ENCODE data around the gene MVB12A. TPM values are rescaled to one million over a fixed set of nuclear protein-coding genes. Genes with fewer than 3 reads are reported as not detected.

Gene MVB12A
- total RNA-seq, 1 donor from 2014 or later, result 53.3 TPM

DNA sequence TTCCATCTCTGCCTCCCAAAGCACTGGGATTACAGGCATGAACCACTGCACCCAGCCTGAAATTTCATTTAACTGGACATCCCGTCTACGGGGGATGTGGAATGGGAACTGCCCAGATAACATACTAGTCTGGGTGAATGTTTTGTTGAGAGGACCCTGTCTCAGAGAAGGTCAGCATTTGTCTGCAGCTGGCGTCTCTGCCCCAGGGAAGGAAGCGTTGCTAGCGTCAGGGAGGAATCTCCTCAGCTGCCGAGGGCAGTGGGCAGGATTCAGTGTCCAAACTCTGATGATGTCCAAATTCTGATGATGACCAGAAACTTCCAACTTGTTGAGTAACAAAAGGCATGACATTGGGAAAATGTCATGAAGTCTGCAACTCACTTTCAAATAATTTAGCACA lies 37.8 kb downstream of the MVB12A start:
- intact Hi-C loops (cut with DNase I), result no loop called here
- H3K4me3 ChIP-seq, result no peak overlapping the region
- H3K36me3 ChIP-seq, result no peaks in the 10 kb centered on the region
- TF ChIP-seq, protein P1, sequence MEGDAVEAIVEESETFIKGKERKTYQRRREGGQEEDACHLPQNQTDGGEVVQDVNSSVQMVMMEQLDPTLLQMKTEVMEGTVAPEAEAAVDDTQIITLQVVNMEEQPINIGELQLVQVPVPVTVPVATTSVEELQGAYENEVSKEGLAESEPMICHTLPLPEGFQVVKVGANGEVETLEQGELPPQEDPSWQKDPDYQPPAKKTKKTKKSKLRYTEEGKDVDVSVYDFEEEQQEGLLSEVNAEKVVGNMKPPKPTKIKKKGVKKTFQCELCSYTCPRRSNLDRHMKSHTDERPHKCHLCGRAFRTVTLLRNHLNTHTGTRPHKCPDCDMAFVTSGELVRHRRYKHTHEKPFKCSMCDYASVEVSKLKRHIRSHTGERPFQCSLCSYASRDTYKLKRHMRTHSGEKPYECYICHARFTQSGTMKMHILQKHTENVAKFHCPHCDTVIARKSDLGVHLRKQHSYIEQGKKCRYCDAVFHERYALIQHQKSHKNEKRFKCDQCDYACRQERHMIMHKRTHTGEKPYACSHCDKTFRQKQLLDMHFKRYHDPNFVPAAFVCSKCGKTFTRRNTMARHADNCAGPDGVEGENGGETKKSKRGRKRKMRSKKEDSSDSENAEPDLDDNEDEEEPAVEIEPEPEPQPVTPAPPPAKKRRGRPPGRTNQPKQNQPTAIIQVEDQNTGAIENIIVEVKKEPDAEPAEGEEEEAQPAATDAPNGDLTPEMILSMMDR (IDR thresholded peaks at IDR 0.05), result no peak
- TF ChIP-seq POLR2A (IDR thresholded peaks at IDR 0.05), result no peak
- no peak for TF ChIP-seq POLR2AphosphoS5 (IDR thresholded peaks at IDR 0.05; ENCODE audit: insufficient read depth in 1 of 2, low read depth in 1 of 2)
- H3K9me3 ChIP-seq, result no peaks in the 10 kb centered on the region
- no peak overlapping the region for H3K27ac ChIP-seq
- H3K4me1 ChIP-seq, result peaks cover 13% of the 10 kb centered on the region
- DNase-seq (ENCODE audit: extremely low spot score in 2 of 2), result no peak
- H3K27me3 ChIP-seq, result peaks cover 9% of the 10 kb centered on the region

DNA sequence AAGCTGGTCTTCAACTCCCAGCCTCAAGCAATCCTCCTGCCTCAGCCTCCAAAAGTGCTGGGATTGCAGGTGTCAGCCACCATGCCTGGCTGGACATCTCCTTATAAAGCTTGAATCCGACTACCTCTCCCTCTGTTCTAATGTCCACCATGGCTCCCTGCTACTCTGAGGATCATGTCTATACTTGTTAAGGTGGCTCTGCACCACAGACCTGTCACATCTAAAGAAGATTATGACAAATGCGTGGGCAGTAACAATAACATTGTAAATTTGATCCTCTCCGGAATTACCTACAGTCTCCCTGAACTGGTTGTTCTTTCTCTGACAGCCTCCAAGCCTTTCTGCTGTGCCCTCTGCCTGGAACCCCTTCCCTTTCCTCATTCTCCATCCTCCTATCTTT lies 39.1 kb downstream of the MVB12A start:
- no peak for DNase-seq (ENCODE audit: extremely low spot score in 2 of 2)
- Histone ChIP-seq H3K9me3 (no peaks in the 10 kb centered on the region), H3K36me3 (no peaks in the 10 kb centered on the region), H3K4me1 (peaks cover 13% of the 10 kb centered on the region), H3K4me3 (no peak overlapping the region), H3K27ac (no peak overlapping the region), H3K27me3 (peaks cover 9% of the 10 kb centered on the region)
- TF ChIP-seq POLR2AphosphoS5 (IDR thresholded peaks at IDR 0.05; ENCODE audit: insufficient read depth in 1 of 2, low read depth in 1 of 2) (no peak), POLR2A (IDR thresholded peaks at IDR 0.05) (no peak)
- TF ChIP-seq, protein P1 (IDR thresholded peaks at IDR 0.05), result no peak
- intact Hi-C loops (cut with DNase I), result no loop called here

DNA sequence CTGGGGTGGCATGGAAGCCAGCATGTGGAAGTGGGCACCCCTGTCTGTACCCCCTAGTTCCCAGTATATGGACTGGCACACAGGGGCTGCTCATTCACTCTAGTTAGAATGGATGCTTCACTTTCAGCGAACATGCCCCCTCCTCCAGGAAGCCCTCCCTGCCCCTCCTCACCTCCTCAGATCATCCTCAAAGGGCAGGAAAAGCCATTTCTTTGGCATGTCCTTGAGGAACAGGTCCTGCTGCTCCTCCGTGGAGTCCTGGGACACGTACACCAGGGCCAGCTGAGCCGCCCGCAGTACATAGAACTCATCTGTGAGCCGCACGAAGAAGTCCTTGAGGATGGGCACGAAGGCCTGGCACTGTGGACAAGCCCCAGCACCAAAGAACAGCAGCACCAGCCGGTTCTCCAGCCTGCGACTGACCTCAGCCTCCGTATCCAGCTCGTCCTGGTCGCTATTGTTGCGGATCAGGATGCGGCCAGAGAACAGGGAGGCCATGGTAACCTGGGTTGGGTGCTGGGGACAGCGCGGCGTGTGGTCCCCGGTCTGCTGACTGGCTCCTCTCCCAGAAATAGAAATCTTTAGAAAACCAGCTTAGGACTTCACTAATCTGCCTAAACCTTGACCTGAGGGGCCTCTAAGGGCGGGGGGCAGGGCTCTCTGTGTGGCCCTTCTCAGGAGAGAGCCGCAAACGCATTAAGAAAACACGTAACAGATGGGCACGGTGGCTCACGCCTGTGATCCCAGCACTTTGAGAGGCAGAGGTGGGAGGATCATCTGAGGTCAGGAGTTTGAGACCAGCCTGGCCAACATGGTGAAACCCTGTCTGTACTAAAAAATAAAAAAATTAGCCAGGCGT lies 40.8 kb downstream of the MVB12A start, which contains the start of gene NXNL1:
Gene NXNL1 (minus strand): TSS at position 555 of the 859 bp plus-strand sequence. CDS start 57 bp downstream, at position 498.
- Histone ChIP-seq H3K27ac (no peak within 1 kb of the TSS), H3K27me3 (peaks cover 5% of the 10 kb centered on the region), H3K4me1 (peaks cover 3% of the 10 kb centered on the region), H3K36me3 (no peaks in the 10 kb centered on the region), H3K9me3 (no peaks in the 10 kb centered on the region), H3K4me3 (no peak within 1 kb of the TSS)
- TF ChIP-seq POLR2A (IDR thresholded peaks at IDR 0.05), result no peak
- TF ChIP-seq, protein P1 (IDR thresholded peaks at IDR 0.05), result no peak
- intact Hi-C loops (cut with DNase I), result no loop called here
- DNase-seq (ENCODE audit: extremely low spot score in 2 of 2), result no peak

DNA sequence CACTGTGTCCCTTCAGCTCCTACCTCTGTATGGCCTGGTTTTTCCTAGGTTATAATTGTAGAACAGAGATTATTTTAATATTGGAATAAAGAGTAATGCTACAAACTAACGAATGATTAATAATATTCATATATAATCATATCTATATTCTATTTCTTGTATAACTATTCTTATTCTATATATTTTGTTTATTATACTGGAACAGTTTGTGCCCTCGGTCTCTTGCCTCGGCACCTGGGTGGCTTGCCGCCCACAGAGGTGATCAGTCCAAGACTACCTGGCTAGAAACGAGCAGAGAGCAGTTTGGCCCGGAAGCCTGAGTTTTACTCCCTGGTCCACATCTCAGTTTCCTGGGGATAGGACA lies 46.6 kb downstream of the MVB12A start:
- intact Hi-C loops (cut with DNase I), result no loop called here
- Histone ChIP-seq H3K4me3 (no peak overlapping the region), H3K27me3 (no peaks in the 10 kb centered on the region), H3K4me1 (peaks cover 19% of the 10 kb centered on the region), H3K27ac (no peak overlapping the region), H3K36me3 (no peaks in the 10 kb centered on the region), H3K9me3 (no peaks in the 10 kb centered on the region)
- DNase-seq (ENCODE audit: extremely low spot score in 2 of 2), result no peak
- TF ChIP-seq POLR2AphosphoS5 (IDR thresholded peaks at IDR 0.05; ENCODE audit: insufficient read depth in 1 of 2, low read depth in 1 of 2) (no peak), POLR2A (IDR thresholded peaks at IDR 0.05) (no peak)
- TF ChIP-seq, protein P1 (IDR thresholded peaks at IDR 0.05), result no peak
